ENCODE results near the gene OR8K5. TPM values are rescaled to one million over a fixed set of nuclear protein-coding genes. Genes with fewer than 3 reads are reported as not detected.

OR8K5 gene, protein sequence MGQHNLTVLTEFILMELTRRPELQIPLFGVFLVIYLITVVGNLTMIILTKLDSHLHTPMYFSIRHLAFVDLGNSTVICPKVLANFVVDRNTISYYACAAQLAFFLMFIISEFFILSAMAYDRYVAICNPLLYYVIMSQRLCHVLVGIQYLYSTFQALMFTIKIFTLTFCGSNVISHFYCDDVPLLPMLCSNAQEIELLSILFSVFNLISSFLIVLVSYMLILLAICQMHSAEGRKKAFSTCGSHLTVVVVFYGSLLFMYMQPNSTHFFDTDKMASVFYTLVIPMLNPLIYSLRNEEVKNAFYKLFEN
- total RNA-seq: not detected

GRCh38 chr11:56160217-56160616 is at the start of gene OR8K5:
Gene OR8K5 (minus strand): TSS chr11:56160317. CDS start chr11:56160317, 0 bp downstream.
- no peak within 1 kb of the TSS for H3K27ac ChIP-seq
- no peaks in the 10 kb centered on the region for H3K9me3 ChIP-seq
- no peaks in the 10 kb centered on the region for H3K4me1 ChIP-seq
- H3K36me3 ChIP-seq: no peaks in the 10 kb centered on the region
- H3K4me3 ChIP-seq: no peak within 1 kb of the TSS
- H3K27me3 ChIP-seq: no peaks in the 10 kb centered on the region
- TF ChIP-seq CTCF (IDR thresholded peaks at IDR 0.05): no peak
- no peak for TF ChIP-seq POLR2AphosphoS5 (IDR thresholded peaks at IDR 0.05; ENCODE audit: insufficient read depth in 1 of 2, low read depth in 1 of 2)
- TF ChIP-seq POLR2A (IDR thresholded peaks at IDR 0.05): no peak
- DNase-seq (ENCODE audit: extremely low spot score in 2 of 2): no peak
- intact Hi-C loops (cut with DNase I): no loop called here

DNA sequence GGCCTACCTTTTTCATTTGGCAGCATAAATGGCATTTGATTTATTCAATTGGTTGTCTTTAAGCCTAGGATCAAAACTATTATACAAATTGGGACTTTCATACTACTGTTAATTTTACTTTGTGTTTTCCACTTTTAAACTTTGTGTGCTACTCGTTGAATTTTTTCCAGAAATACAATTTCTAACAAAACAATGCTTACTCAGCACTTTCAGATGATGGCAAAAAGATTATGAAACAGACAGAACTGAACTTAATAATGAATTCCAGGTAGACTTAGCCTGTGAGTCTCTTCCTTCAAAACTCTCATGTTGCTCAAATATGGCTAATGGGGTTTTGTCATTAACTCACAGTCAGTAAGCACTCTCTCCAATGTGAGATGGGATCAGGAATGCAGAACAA is 47.7 kb upstream of the OR8K5 start:
- intact Hi-C loops (cut with DNase I): no loop called here
- DNase-seq (ENCODE audit: extremely low spot score in 2 of 2): no peak
- Histone ChIP-seq H3K27me3 (no peaks in the 10 kb centered on the region), H3K36me3 (peaks cover 0 to 3% of the 10 kb centered on the region in 2 donors), H3K9me3 (no peaks in the 10 kb centered on the region), H3K4me1 (no peaks in the 10 kb centered on the region), H3K4me3 (no peak overlapping the region), H3K27ac (no peak overlapping the region)
- TF ChIP-seq POLR2AphosphoS5 (IDR thresholded peaks at IDR 0.05; ENCODE audit: insufficient read depth in 1 of 2, low read depth in 1 of 2) (no peak), POLR2A (IDR thresholded peaks at IDR 0.05) (no peak), CTCF (IDR thresholded peaks at IDR 0.05) (no peak)

- Histone ChIP-seq H3K9me3 (no peaks in the 10 kb centered on the region), H3K27ac (no peak overlapping the region), H3K4me3 (no peak overlapping the region), H3K27me3 (no peaks in the 10 kb centered on the region), H3K4me1 (no peaks in the 10 kb centered on the region), H3K36me3 (no peaks in the 10 kb centered on the region)
- intact Hi-C loops (cut with DNase I): no loop called here
- TF ChIP-seq POLR2A (IDR thresholded peaks at IDR 0.05) (no peak), CTCF (IDR thresholded peaks at IDR 0.05) (no peak), POLR2AphosphoS5 (IDR thresholded peaks at IDR 0.05; ENCODE audit: insufficient read depth in 1 of 2, low read depth in 1 of 2) (no peak)
- no peak for DNase-seq (ENCODE audit: extremely low spot score in 2 of 2)
These were observed 37.2 kb upstream of the OR8K5 start for GRCh38 chr11:56197367-56197766.

DNA sequence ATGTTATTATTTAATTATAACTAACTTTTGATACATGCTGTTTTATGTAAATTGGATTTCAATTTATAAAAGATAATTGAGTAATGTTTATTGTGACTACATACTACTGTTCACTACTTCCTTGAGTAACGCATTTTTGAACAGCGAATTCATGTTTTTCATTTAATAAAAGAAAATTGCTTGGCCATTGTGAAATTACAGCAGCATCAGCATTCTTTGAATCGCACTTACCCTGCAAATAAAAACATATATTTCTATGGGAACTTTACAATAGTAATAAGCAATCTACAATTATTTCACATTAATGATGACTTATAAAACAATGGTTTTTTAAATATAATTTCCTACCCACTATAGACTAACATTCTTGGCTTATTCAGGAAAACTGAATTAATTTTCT is 36.6 kb upstream of the OR8K5 start:
- TF ChIP-seq CTCF (IDR thresholded peaks at IDR 0.05) (no peak), POLR2AphosphoS5 (IDR thresholded peaks at IDR 0.05; ENCODE audit: insufficient read depth in 1 of 2, low read depth in 1 of 2) (no peak), POLR2A (IDR thresholded peaks at IDR 0.05) (no peak)
- Histone ChIP-seq H3K36me3 (no peaks in the 10 kb centered on the region), H3K27ac (no peak overlapping the region), H3K4me3 (no peak overlapping the region), H3K27me3 (no peaks in the 10 kb centered on the region), H3K9me3 (no peaks in the 10 kb centered on the region), H3K4me1 (no peaks in the 10 kb centered on the region)
- intact Hi-C loops (cut with DNase I): no loop called here
- DNase-seq (ENCODE audit: extremely low spot score in 2 of 2): no peak

- H3K4me1 ChIP-seq: no peaks in the 10 kb centered on the region
- DNase-seq (ENCODE audit: extremely low spot score in 2 of 2): no peak
- TF ChIP-seq POLR2AphosphoS5 (IDR thresholded peaks at IDR 0.05; ENCODE audit: insufficient read depth in 1 of 2, low read depth in 1 of 2) (no peak), CTCF (IDR thresholded peaks at IDR 0.05) (no peak), POLR2A (IDR thresholded peaks at IDR 0.05) (no peak)
- no peak overlapping the region for H3K27ac ChIP-seq
- H3K9me3 ChIP-seq: no peaks in the 10 kb centered on the region
- intact Hi-C loops (cut with DNase I): no loop called here
- H3K4me3 ChIP-seq: no peak overlapping the region
- H3K36me3 ChIP-seq: no peaks in the 10 kb centered on the region
- H3K27me3 ChIP-seq: no peaks in the 10 kb centered on the region
These were observed 28.5 kb upstream of the OR8K5 start for GRCh38 chr11:56188602-56189001.
